Pulmonary artery endothelial cell (primary cell): ENCODE measurements around the gene TBCE. TPM values are rescaled to one million over a fixed set of nuclear protein-coding genes. Genes with fewer than 3 reads are reported as not detected.
A peak's percentile ranks its signal among the peaks of the same experiment; 100 is the strongest.

ENCODE experiments used
- DNase-seq: peaks from one replicate; pipeline ENCODE4 v3.0.0-alpha.2; 2011; ENCODE audit warnings: low read depth, low spot score
- total RNA-seq: library from RNA; depleted of rRNA; stranded (reverse); fragments of >200 nt; gene quantifications from 2 replicates; pipeline ENCODE4 v1.2.3, GENCODE V29; 2014

TBCE gene
- total RNA-seq = 24.5 and 29.6 TPM in 2 replicates

GRCh38 chr1:235367000-235367908 is at the start of gene TBCE:
Gene TBCE, plus strand, starts transcription at chr1:235367427. Its CDS starts 12,623 bp downstream, at chr1:235380050.
- peak; percentile 86 for DNase-seq

- DNase-seq = no peak
Observed at GRCh38 chr1:235319255-235319654, 48.0 kb upstream of the TBCE start.

GRCh38 chr1:235320521-235321179 is 46.6 kb upstream of the TBCE start:
- DNase-seq = no peak

- no peak for DNase-seq
Observed at GRCh38 chr1:235324296-235324695, 42.9 kb upstream of the TBCE start.

GRCh38 chr1:235325139-235325538 is 42.1 kb upstream of the TBCE start:
- no peak for DNase-seq

GRCh38 chr1:235325854-235326253 is 41.4 kb upstream of the TBCE start:
- DNase-seq = no peak

GRCh38 chr1:235326719-235327558 is 40.3 kb upstream of the TBCE start:
- DNase-seq = no peak

GRCh38 chr1:235327559-235328270 is 39.5 kb upstream of the TBCE start, which contains the start of gene ARID4B:
Gene ARID4B, minus strand, starts transcription at chr1:235328179. Its CDS starts 1,260 bp downstream, at chr1:235326919.
- DNase-seq = no peak

GRCh38 chr1:235328271-235329138 is 38.7 kb upstream of the TBCE start, which contains the start of gene GGPS1:
Gene GGPS1, plus strand, starts transcription at chr1:235328570. Its CDS starts 6,695 bp downstream, at chr1:235335265.
- peak; percentile 99 for DNase-seq

- no peak for DNase-seq
Observed at GRCh38 chr1:235329139-235329902, 37.9 kb upstream of the TBCE start.

GRCh38 chr1:235330918-235331285 is 36.3 kb upstream of the TBCE start:
- no peak for DNase-seq

- no peak for DNase-seq
Observed at GRCh38 chr1:235331401-235331800, 35.8 kb upstream of the TBCE start.

GRCh38 chr1:235336903-235337302 is 30.3 kb upstream of the TBCE start:
- no peak for DNase-seq

- no peak for DNase-seq
Observed at GRCh38 chr1:235339746-235340145, 27.5 kb upstream of the TBCE start.

GRCh38 chr1:235341334-235341733 is 25.9 kb upstream of the TBCE start:
- DNase-seq = no peak

- DNase-seq = no peak
Observed at GRCh38 chr1:235342039-235342438, 25.2 kb upstream of the TBCE start.

- no peak for DNase-seq
Observed at GRCh38 chr1:235342471-235342870, 24.8 kb upstream of the TBCE start.

GRCh38 chr1:235343726-235344125 is 23.5 kb upstream of the TBCE start:
- DNase-seq = no peak

GRCh38 chr1:235351441-235351840 is 15.8 kb upstream of the TBCE start:
- no peak for DNase-seq
